Activated CD8-positive, alpha-beta T cell treated with anti-CD3 and anti-CD28 coated beads, Interleukin-2, amount 10 ng/mL, durations not matched to agents 7 days and 5 days (primary cell): ENCODE results near the gene PTGIR. TPM values are rescaled to one million over a fixed set of nuclear protein-coding genes. Genes with fewer than 3 reads are reported as not detected.
A peak's percentile ranks its signal among the peaks of the same experiment; 100 is the strongest.

Experiments
- ATAC-seq: fragments of 150-1000 bp; cut with Tn5 transposase; one replicate; pipeline ENCODE4 v1.10.0; 2021; ENCODE audit warnings: moderate library complexity
- CTCF ChIA-PET: fragments of 350-600 bp; sonication (Branson Sonifier 250); formaldehyde crosslinking; loops from one replicate; lab custom pipeline; 2021; ENCODE audit warnings: antibody characterized with exemption; lab: Charles Lee
- POLR2A ChIA-PET: fragments of 350-600 bp; sonication (Branson Sonifier 250); formaldehyde crosslinking; loops from one replicate; lab custom pipeline; 2021; ENCODE audit warnings: antibody characterized with exemption; lab: Charles Lee
- DNase-seq: peaks from one replicate; pipeline ENCODE4 v3.0.0-alpha.2; 2020
- H3K27ac Mint-ChIP-seq: one replicate; pipeline ENCODE4 v1.8.0; 2021; ENCODE audit warnings: mild to moderate bottlenecking, mixed read lengths
- H3K27me3 Mint-ChIP-seq: one replicate; pipeline ENCODE4 v1.8.0; 2021; ENCODE audit warnings: low read depth, mixed read lengths
- H3K36me3 Mint-ChIP-seq: one replicate; pipeline ENCODE4 v1.8.0; 2021; ENCODE audit warnings: low read depth, mixed read lengths
- H3K4me1 Mint-ChIP-seq: one replicate; pipeline ENCODE4 v1.8.0; 2021; ENCODE audit warnings: low read depth, mixed read lengths
- H3K4me3 Mint-ChIP-seq: one replicate; pipeline ENCODE4 v1.8.0; 2021; ENCODE audit warnings: mild to moderate bottlenecking, mixed read lengths
- H3K9me3 Mint-ChIP-seq: one replicate; pipeline ENCODE4 v1.8.0; 2022; ENCODE audit warnings: mixed read lengths; ENCODE audit not compliant: insufficient read depth
- total RNA-seq, 2 experiments: library from RNA; stranded (reverse); gene quantifications; one replicate each; pipeline ENCODE4 v1.2.3, GENCODE V29; 2021

The PTGIR gene
- total RNA-seq, 2 experiments from 2014 or later, result 8.8 to 10.4 TPM

GRCh38 chr19:46579361-46579879, 45.5 kb downstream of the PTGIR start:
- peak; percentile 52 for DNase-seq
- no peak overlapping the region for H3K27ac Mint-ChIP-seq
- ChIA-PET CTCF (interaction anchor here (1.0 to 2.2 kb wide), 9 partner anchors 8 to 63 kb away, joined by 3 to 10 read pairs (median 5); no protein-coding TSS in a partner anchor), POLR2A (interaction anchor here (1.3 to 1.5 kb wide), 2 partner anchors 21 to 22 kb away, joined by 3 to 5 read pairs; partner anchors contain the start of gene CALM3)
- peak; percentile 42 for ATAC-seq
- no peaks in the 10 kb centered on the region for H3K36me3 Mint-ChIP-seq
- no peaks in the 10 kb centered on the region for H3K9me3 Mint-ChIP-seq
- peaks cover 18% of the 10 kb centered on the region for H3K4me1 Mint-ChIP-seq
- peaks cover 7% of the 10 kb centered on the region for H3K27me3 Mint-ChIP-seq
- no peak overlapping the region for H3K4me3 Mint-ChIP-seq

- Mint-ChIP-seq H3K9me3 (no peaks in the 10 kb centered on the region), H3K27ac (no peak overlapping the region), H3K36me3 (no peaks in the 10 kb centered on the region), H3K27me3 (peaks cover 5% of the 10 kb centered on the region), H3K4me3 (no peak overlapping the region), H3K4me1 (peaks cover 20% of the 10 kb centered on the region)
- DNase-seq (no peak), ATAC-seq (no peak)
- POLR2A ChIA-PET, result no interaction called here
- CTCF ChIA-PET, result no interaction called here
Observed at GRCh38 chr19:46578450-46578849, 46.4 kb downstream of the PTGIR start.

- POLR2A ChIA-PET, result no interaction called here
Observed at GRCh38 chr19:46574533-46574932, 50.4 kb downstream of the PTGIR start.

GRCh38 chr19:46573679-46574498, 51.0 kb downstream of the PTGIR start:
- H3K27me3 Mint-ChIP-seq, result peaks cover 8% of the 10 kb centered on the region
- CTCF ChIA-PET, result interaction anchor here (1.4 to 2.3 kb wide), 2 partner anchors 31 to 178 kb away, joined by 3 to 7 read pairs; no protein-coding TSS in a partner anchor
- no peak overlapping the region for H3K4me3 Mint-ChIP-seq
- H3K9me3 Mint-ChIP-seq, result no peaks in the 10 kb centered on the region
- POLR2A ChIA-PET, result interaction anchor here (0.9 kb wide), 1 partner anchor 26 kb away, joined by 3 read pairs; no protein-coding TSS in a partner anchor
- ATAC-seq (no peak), DNase-seq (no peak)
- peaks cover 15% of the 10 kb centered on the region for H3K4me1 Mint-ChIP-seq
- H3K36me3 Mint-ChIP-seq, result no peaks in the 10 kb centered on the region
- peak overlapping the region; percentile 4 for H3K27ac Mint-ChIP-seq

More at GRCh38 chr19:46574533-46574932, 50.4 kb downstream of the PTGIR start:
- Mint-ChIP-seq H3K4me3 (no peak overlapping the region), H3K36me3 (no peaks in the 10 kb centered on the region), H3K27ac (peak overlapping the region; percentile 4), H3K4me1 (peaks cover 20% of the 10 kb centered on the region), H3K27me3 (peaks cover 6% of the 10 kb centered on the region), H3K9me3 (no peaks in the 10 kb centered on the region)
- CTCF ChIA-PET, result interaction anchor here (1.4 kb wide), 1 partner anchor 31 kb away, joined by 3 read pairs; no protein-coding TSS in a partner anchor
- DNase-seq (peak; percentile 56), ATAC-seq (peak; percentile 63)

- no peaks in the 10 kb centered on the region for H3K36me3 Mint-ChIP-seq
- peaks cover 8% of the 10 kb centered on the region for H3K27me3 Mint-ChIP-seq
- peak; percentile 57 for ATAC-seq
- ChIA-PET POLR2A (interaction anchor here (0.6 to 1.8 kb wide), 2 partner anchors 29 to 74 kb away, joined by 3 to 5 read pairs; no protein-coding TSS in a partner anchor), CTCF (interaction anchor here (0.6 to 1.2 kb wide), 4 partner anchors 9 to 29 kb away, joined by 3 read pairs; no protein-coding TSS in a partner anchor)
- H3K4me1 Mint-ChIP-seq, result peaks cover 12% of the 10 kb centered on the region
- no peaks in the 10 kb centered on the region for H3K9me3 Mint-ChIP-seq
- no peak overlapping the region for H3K4me3 Mint-ChIP-seq
- peak; percentile 38 for DNase-seq
- H3K27ac Mint-ChIP-seq, result no peak overlapping the region
Observed at GRCh38 chr19:46571495-46571894, 53.4 kb downstream of the PTGIR start.

Other genes with a start within 250 kb of the PTGIR start
- not detected for gene CCDC8, start 211.5 kb downstream of the PTGIR start, total RNA-seq
- gene PNMA8C, start 196.2 kb downstream of the PTGIR start, total RNA-seq, result under 1 TPM in 1 of 2 experiments, not detected in 1; 0.08 TPM
- not detected for gene PNMA8A, start 153.5 kb downstream of the PTGIR start, total RNA-seq
- gene PNMA8B, start 129.2 kb downstream of the PTGIR start, total RNA-seq, result under 1 TPM in 1 of 2 experiments, not detected in 1; 0.05 TPM
- 100 to 1,000 TPM; 646 to 682 TPM for gene CALM3, start 23.8 kb downstream of the PTGIR start, total RNA-seq
- gene GNG8, start 11.1 kb upstream of the PTGIR start, total RNA-seq, result not detected
- under 1 TPM; 0.42 TPM for gene DACT3, start 36.1 kb upstream of the PTGIR start, total RNA-seq
- gene PRKD2, start 92.0 kb upstream of the PTGIR start, total RNA-seq, result 100 to 1,000 TPM; 161 to 166 TPM
- 10 to 100 TPM; 15.3 to 18.4 TPM for gene FKRP, start 121.0 kb upstream of the PTGIR start, total RNA-seq
- 10 to 100 TPM; 79.6 to 90.2 TPM for gene STRN4, start 121.4 kb upstream of the PTGIR start, total RNA-seq
- gene SLC1A5, start 163.5 kb upstream of the PTGIR start, total RNA-seq, result 100 to 1,000 TPM; 176 to 178 TPM
- 100 to 1,000 TPM; 151 to 154 TPM for gene AP2S1, start 225.8 kb upstream of the PTGIR start, total RNA-seq
- 10 to 100 TPM; 23.9 to 24.1 TPM for gene ARHGAP35, start 235.9 kb upstream of the PTGIR start, total RNA-seq